ENCODE measurements around the gene WDR46. TPM values are rescaled to one million over a fixed set of nuclear protein-coding genes. Genes with fewer than 3 reads are reported as not detected.

The WDR46 gene
- total RNA-seq, 1 experiment from 2014 or later, result 52.4 TPM

GRCh38 chr6:33317669-33318425 lies 28.8 kb upstream of the WDR46 start, which contains the start of gene ZBTB22:
Gene ZBTB22, minus strand, starts transcription at chr6:33317744. Its CDS starts 828 bp downstream, at chr6:33316916.
- H4K20me1 ChIP-seq (ENCODE audit: insufficient read depth), result no peaks in the 10 kb centered on the region
- ChIA-PET CTCF (interaction anchor here (0.6 to 0.7 kb wide), 3 partner anchors 18 to 1126 kb away, joined by 3 to 6 read pairs (median 4); no protein-coding TSS in a partner anchor), POLR2A (ENCODE audit: unreplicated experiment) (interaction anchor here (0.5 to 1.2 kb wide), 17 partner anchors 17 to 1064 kb away, joined by 3 to 25 read pairs (median 5); partner anchors contain the start of genes PFDN6, RGL2, RPS18 and VPS52)
- H3K79me2 ChIP-seq (ENCODE audit: low read depth), result peaks cover 55% of the 10 kb centered on the region
- H3K27me3 ChIP-seq (ENCODE audit: insufficient read depth, low read depth), result no peaks in the 10 kb centered on the region
- H3K9me3 ChIP-seq (ENCODE audit: insufficient read depth, low read depth), result no peaks in the 10 kb centered on the region
- H3F3A ChIP-seq (ENCODE audit: insufficient read depth, low read depth), result peaks cover 55% of the 10 kb centered on the region
- H3K36me3 ChIP-seq (ENCODE audit: low read depth), result peaks cover 20% of the 10 kb centered on the region; the same call in 1 of the 2 replicates
- peak within 1 kb of the TSS; percentile 66 for H3K27ac ChIP-seq
- H3K4me1 ChIP-seq (replicated peaks; ENCODE audit: insufficient read depth), result peaks cover 51% of the 10 kb centered on the region
- peak within 1 kb of the TSS; percentile 49 for H3K4me3 ChIP-seq
- BruUV-seq (replicated peaks), result no TSS peak
- intact Hi-C loops (cut with micrococcal nuclease; ENCODE audit: unreplicated experiment), result loop anchor here (10.0 kb wide), 1 partner anchor 257 kb away; no protein-coding TSS in a partner anchor
- H2AFZ ChIP-seq, result peak within 1 kb of the TSS; percentile 69
- H3K9me2 ChIP-seq (ENCODE audit: insufficient read depth), result no peaks in the 10 kb centered on the region
- DNase-seq, result peak; percentile 97 to 98
- TF ChIP-seq CTCF (conservative IDR thresholded peaks at IDR 0.05) (no peak), EZH2 (IDR thresholded peaks at IDR 0.05; ENCODE audit: low read depth) (no peak)
- H3K4me2 ChIP-seq, result peak within 1 kb of the TSS; percentile 97

GRCh38 chr6:33317419-33317668 lies 28.3 kb upstream of the WDR46 start:
- H3K9me3 ChIP-seq (ENCODE audit: insufficient read depth, low read depth), result no peaks in the 10 kb centered on the region
- peaks cover 20% of the 10 kb centered on the region; the same call in 1 of the 2 replicates for H3K36me3 ChIP-seq (ENCODE audit: low read depth)
- peak overlapping the region; percentile 46; the same call in 1 of the 2 replicates for H3K4me3 ChIP-seq
- H3K4me2 ChIP-seq, result peak overlapping the region; percentile 72; the same call in 1 of the 2 replicates
- peaks cover 56% of the 10 kb centered on the region for H3F3A ChIP-seq (ENCODE audit: insufficient read depth, low read depth)
- H3K79me2 ChIP-seq (ENCODE audit: low read depth), result peaks cover 54% of the 10 kb centered on the region
- CTCF ChIA-PET, result interaction anchor here (0.5 to 0.7 kb wide), 4 partner anchors 47 to 1127 kb away, joined by 3 to 9 read pairs (median 6); no protein-coding TSS in a partner anchor
- no peak overlapping the region for H2AFZ ChIP-seq
- POLR2A ChIA-PET (ENCODE audit: unreplicated experiment), result interaction anchor here (0.7 to 1.2 kb wide), 10 partner anchors 18 to 233 kb away, joined by 3 to 25 read pairs (median 8); partner anchors contain the start of genes PFDN6, RGL2, RPS18 and VPS52
- peaks cover 54% of the 10 kb centered on the region for H3K4me1 ChIP-seq (replicated peaks; ENCODE audit: insufficient read depth)
- intact Hi-C loops (cut with micrococcal nuclease; ENCODE audit: unreplicated experiment), result loop anchor here (10.0 kb wide), 1 partner anchor 257 kb away; no protein-coding TSS in a partner anchor
- no peaks in the 10 kb centered on the region for H3K9me2 ChIP-seq (ENCODE audit: insufficient read depth)
- peak overlapping the region; percentile 66; the same call in 1 of the 2 replicates for H3K27ac ChIP-seq
- H3K27me3 ChIP-seq (ENCODE audit: insufficient read depth, low read depth), result no peaks in the 10 kb centered on the region
- TF ChIP-seq CTCF (conservative IDR thresholded peaks at IDR 0.05) (no peak), EZH2 (IDR thresholded peaks at IDR 0.05; ENCODE audit: low read depth) (no peak)
- peaks cover 1% of the 10 kb centered on the region; the same call in 1 of the 2 replicates for H4K20me1 ChIP-seq (ENCODE audit: insufficient read depth)
- DNase-seq, result no peak
- BruUV-seq (replicated peaks), result no TSS peak

DNA sequence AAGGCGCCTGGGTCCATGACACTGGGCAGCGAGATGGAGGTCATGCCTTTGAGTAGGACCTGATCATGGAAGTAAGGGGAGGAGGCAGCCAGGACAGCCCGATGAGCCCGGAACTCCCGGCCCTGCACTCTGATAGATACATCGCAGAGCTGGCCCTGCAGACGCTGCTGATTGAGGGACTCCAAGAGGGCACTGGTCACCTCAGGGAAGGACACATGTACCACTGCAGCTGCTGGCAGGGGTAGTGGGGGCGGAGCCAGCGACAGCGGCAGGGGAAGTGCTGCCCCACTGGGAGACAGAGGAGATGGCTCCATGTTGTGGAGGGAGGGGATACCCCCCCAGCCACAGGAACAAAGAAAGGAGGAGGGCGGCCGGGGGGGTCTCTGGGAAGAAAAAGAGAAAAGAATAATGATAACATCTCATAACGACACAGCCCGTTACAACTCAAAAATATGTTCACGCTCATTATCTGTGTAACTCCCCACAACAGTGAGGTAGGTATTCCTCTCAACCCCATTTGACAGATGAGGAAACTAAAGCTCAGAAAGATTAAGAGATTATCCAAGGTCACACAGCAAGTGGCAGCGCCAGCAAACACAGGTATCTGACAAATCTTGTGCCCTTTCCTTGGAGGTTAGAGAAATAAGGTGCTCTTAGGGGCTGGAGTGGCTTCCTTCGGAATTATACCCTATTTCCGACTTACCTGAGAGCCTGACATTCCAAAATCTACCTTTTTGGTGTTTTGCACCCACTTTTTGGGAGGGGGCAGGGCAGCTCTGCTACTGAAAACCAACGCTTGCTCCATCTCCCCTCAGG lies 27.8 kb upstream of the WDR46 start:
- peak overlapping the region; percentile 46; the same call in 1 of the 2 replicates for H3K4me3 ChIP-seq
- no peaks in the 10 kb centered on the region for H3K27me3 ChIP-seq (ENCODE audit: insufficient read depth, low read depth)
- H3F3A ChIP-seq (ENCODE audit: insufficient read depth, low read depth), result peaks cover 56% of the 10 kb centered on the region
- H3K79me2 ChIP-seq (ENCODE audit: low read depth), result peaks cover 54% of the 10 kb centered on the region
- H3K4me2 ChIP-seq, result peak overlapping the region; percentile 72
- TSS peak; percentile 12 for BruUV-seq (replicated peaks)
- TF ChIP-seq EZH2 (IDR thresholded peaks at IDR 0.05; ENCODE audit: low read depth) (no peak), CTCF (conservative IDR thresholded peaks at IDR 0.05) (no peak)
- peaks cover 6% of the 10 kb centered on the region; the same call in 1 of the 2 replicates for H4K20me1 ChIP-seq (ENCODE audit: insufficient read depth)
- DNase-seq, result no peak
- peaks cover 20% of the 10 kb centered on the region; the same call in 1 of the 2 replicates for H3K36me3 ChIP-seq (ENCODE audit: low read depth)
- H3K4me1 ChIP-seq (replicated peaks; ENCODE audit: insufficient read depth), result peaks cover 56% of the 10 kb centered on the region
- H3K27ac ChIP-seq, result no peak overlapping the region
- intact Hi-C loops (cut with micrococcal nuclease; ENCODE audit: unreplicated experiment), result loop anchor here (10.0 kb wide), 1 partner anchor 258 kb away; no protein-coding TSS in a partner anchor
- no peaks in the 10 kb centered on the region for H3K9me3 ChIP-seq (ENCODE audit: insufficient read depth, low read depth)
- H2AFZ ChIP-seq, result no peak overlapping the region
- POLR2A ChIA-PET (ENCODE audit: unreplicated experiment), result interaction anchor here (1.0 to 1.2 kb wide), 2 partner anchors 19 to 45 kb away, joined by 3 to 9 read pairs; partner anchors contain the start of genes RPS18 and VPS52
- H3K9me2 ChIP-seq (ENCODE audit: insufficient read depth), result no peaks in the 10 kb centered on the region
- CTCF ChIA-PET, result interaction anchor here (0.5 to 0.7 kb wide), 4 partner anchors 47 to 394 kb away, joined by 3 to 9 read pairs (median 8); partner anchors contain the start of gene UQCC2

Data from PC-9 (cell line).